GM19240 (cell line): ENCODE measurements around the gene PLEKHH3.
"Not testable (repeated sequence)": the region's sequence is repeated elsewhere in the genome, so short reads cannot be mapped to it uniquely, and the experiment has no call there.

Experiments used
- DNase-seq: peaks from one replicate; pipeline ENCODE4 v3.0.0; 2011; ENCODE audit warnings: low spot score; ENCODE audit not compliant: insufficient read length

Gene PLEKHH3

GRCh38 chr17:42632949-42633444 is 43.8 kb downstream of the PLEKHH3 start:
- no peak for DNase-seq

- DNase-seq, result no peak
Observed at GRCh38 chr17:42629411-42630009, 47.3 kb downstream of the PLEKHH3 start.

GRCh38 chr17:42627032-42627764 is 49.6 kb downstream of the PLEKHH3 start:
- DNase-seq, result not testable (repeated sequence)

- no peak for DNase-seq
Observed at GRCh38 chr17:42623732-42624596, 52.8 kb downstream of the PLEKHH3 start.

GRCh38 chr17:42623271-42623670 is 53.5 kb downstream of the PLEKHH3 start:
- DNase-seq, result no peak

GRCh38 chr17:42621987-42622386 is 54.8 kb downstream of the PLEKHH3 start:
- DNase-seq, result not testable (repeated sequence)

- peak; percentile 85 for DNase-seq
Observed at GRCh38 chr17:42618442-42619150, 58.2 kb downstream of the PLEKHH3 start.

- DNase-seq, result no peak
Observed at GRCh38 chr17:42617956-42618431, 58.8 kb downstream of the PLEKHH3 start.
